T-helper 17 cell (primary cell): ENCODE data around the gene GLE1. TPM values are rescaled to one million over a fixed set of nuclear protein-coding genes. Genes with fewer than 3 reads are reported as not detected.
"Not testable (repeated sequence)": the region's sequence is repeated elsewhere in the genome, so short reads cannot be mapped to it uniquely, and the experiment has no call there.

Experiments
- ATAC-seq: fragments of 150-1000 bp; cut with Tn5 transposase; 2 replicates; pipeline ENCODE4 v1.10.0; 2021; ENCODE audit warnings: mild to moderate bottlenecking, moderate library complexity
- DNase-seq, 3 donors: peaks; one replicate each; pipeline versions ENCODE4 v3.0.0 to v3.0.0-alpha.2; 2020 to 2021
- H3K9me3 ChIP-seq: one replicate; pipeline ENCODE4 v1.7.0; 2013; ENCODE audit warnings: low read length, mild to moderate bottlenecking; ENCODE audit not compliant: control insufficient read depth, poor library complexity, severe bottlenecking
- H3K27ac Mint-ChIP-seq: one replicate; pipeline ENCODE4 v1.8.0; 2022; ENCODE audit warnings: mild to moderate bottlenecking, moderate library complexity, mixed read lengths
- H3K27me3 Mint-ChIP-seq: one replicate; pipeline ENCODE4 v1.8.0; 2022; ENCODE audit warnings: mixed read lengths
- H3K36me3 Mint-ChIP-seq: one replicate; pipeline ENCODE4 v1.8.0; 2022; ENCODE audit warnings: low read depth, mixed read lengths
- H3K4me1 Mint-ChIP-seq: one replicate; pipeline ENCODE4 v1.8.0; 2022; ENCODE audit warnings: mild to moderate bottlenecking, mixed read lengths
- H3K4me3 Mint-ChIP-seq: one replicate; pipeline ENCODE4 v1.8.0; 2022; ENCODE audit warnings: mild to moderate bottlenecking, moderate library complexity, mixed read lengths
- total RNA-seq, 4 donors: library from RNA in 2 of 4; stranded (reverse) in 2 of 4; gene quantifications; one replicate each; pipeline ENCODE4 v1.2.3 and lab custom pipeline; 2022 to 2026

Gene GLE1
- total RNA-seq, 2 donors from 2014 or later = 14.4 to 16.2 TPM

- no peaks in the 10 kb centered on the region for H3K27me3 Mint-ChIP-seq
- H3K4me1 Mint-ChIP-seq = peaks cover 2% of the 10 kb centered on the region
Observed at GRCh38 chr9:128484686-128485413, 19.7 kb upstream of the GLE1 start.

GRCh38 chr9:128485414-128485855, 19.1 kb upstream of the GLE1 start:
- no peak overlapping the region for H3K4me3 Mint-ChIP-seq
- no peak for DNase-seq
- peaks cover 2% of the 10 kb centered on the region for H3K4me1 Mint-ChIP-seq
- no peak for ATAC-seq
- H3K36me3 Mint-ChIP-seq = peaks cover 4% of the 10 kb centered on the region
- H3K27ac Mint-ChIP-seq = peak overlapping the region; percentile 65
- no peaks in the 10 kb centered on the region for H3K9me3 ChIP-seq
- no peaks in the 10 kb centered on the region for H3K27me3 Mint-ChIP-seq

More at GRCh38 chr9:128484686-128485413, 19.7 kb upstream of the GLE1 start:
- H3K9me3 ChIP-seq = no peaks in the 10 kb centered on the region
- H3K4me3 Mint-ChIP-seq = no peak overlapping the region
- H3K36me3 Mint-ChIP-seq = peaks cover 4% of the 10 kb centered on the region
- H3K27ac Mint-ChIP-seq = peak overlapping the region; percentile 65
- ATAC-seq = no peak
- DNase-seq = no peak

- Mint-ChIP-seq H3K27ac (peak overlapping the region; percentile 49), H3K36me3 (peaks cover 4% of the 10 kb centered on the region)
- no peak for ATAC-seq
Observed at GRCh38 chr9:128486201-128486600, 18.3 kb upstream of the GLE1 start.

GRCh38 chr9:128493424-128493823, 11.1 kb upstream of the GLE1 start:
- H3K4me1 Mint-ChIP-seq = peaks cover 2% of the 10 kb centered on the region
- no peak for ATAC-seq
- peak overlapping the region; percentile 81 for H3K27ac Mint-ChIP-seq

More at GRCh38 chr9:128486201-128486600, 18.3 kb upstream of the GLE1 start:
- no peak for DNase-seq
- H3K4me3 Mint-ChIP-seq = no peak overlapping the region
- peaks cover 2% of the 10 kb centered on the region for H3K4me1 Mint-ChIP-seq
- H3K27me3 Mint-ChIP-seq = no peaks in the 10 kb centered on the region
- no peaks in the 10 kb centered on the region for H3K9me3 ChIP-seq

DNA sequence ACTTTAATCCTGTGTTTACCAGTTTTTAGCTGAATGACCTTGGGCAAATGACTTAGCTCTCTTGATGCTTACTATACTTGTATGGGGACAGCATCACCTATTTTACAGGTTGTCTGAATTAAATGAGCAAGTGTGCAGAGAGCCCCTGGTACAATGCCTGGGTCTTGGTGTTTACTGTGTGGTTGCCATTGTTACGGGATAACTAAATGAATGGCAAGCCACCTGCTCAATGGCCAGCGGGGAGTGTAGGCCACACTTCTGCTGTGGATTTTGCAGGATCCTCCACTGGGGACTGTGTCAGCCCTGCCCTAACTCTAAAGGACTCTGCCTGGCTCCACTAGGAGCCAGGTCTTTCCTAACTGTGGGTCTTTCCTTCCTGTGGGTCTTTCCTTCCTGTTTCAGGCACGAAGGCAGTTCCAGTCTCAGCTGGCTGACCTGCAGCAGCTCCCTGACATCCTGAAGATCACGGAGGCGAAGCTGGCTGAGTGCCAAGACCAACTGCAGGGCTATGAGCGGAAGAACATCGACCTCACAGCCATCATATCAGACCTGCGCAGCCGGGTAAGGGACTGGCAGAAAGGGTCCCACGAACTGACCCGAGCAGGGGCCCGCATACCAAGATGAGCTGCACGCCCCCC, 10.3 kb upstream of the GLE1 start:
- ATAC-seq (no peak), DNase-seq (no peak)
- peaks cover 5% of the 10 kb centered on the region for H3K36me3 Mint-ChIP-seq
- H3K27me3 Mint-ChIP-seq = no peaks in the 10 kb centered on the region
- no peaks in the 10 kb centered on the region for H3K9me3 ChIP-seq
- H3K4me1 Mint-ChIP-seq = peaks cover 2% of the 10 kb centered on the region
- no peak overlapping the region for H3K4me3 Mint-ChIP-seq
- H3K27ac Mint-ChIP-seq = peak overlapping the region; percentile 81

More at GRCh38 chr9:128493424-128493823, 11.1 kb upstream of the GLE1 start:
- no peaks in the 10 kb centered on the region for H3K27me3 Mint-ChIP-seq
- no peak overlapping the region for H3K4me3 Mint-ChIP-seq
- no peaks in the 10 kb centered on the region for H3K9me3 ChIP-seq
- H3K36me3 Mint-ChIP-seq = peaks cover 5% of the 10 kb centered on the region
- no peak for DNase-seq

- H3K4me3 Mint-ChIP-seq = no peak overlapping the region
- no peaks in the 10 kb centered on the region for H3K27me3 Mint-ChIP-seq
- H3K36me3 Mint-ChIP-seq = peaks cover 5% of the 10 kb centered on the region
- H3K9me3 ChIP-seq = no peaks in the 10 kb centered on the region
- peaks cover 2% of the 10 kb centered on the region for H3K4me1 Mint-ChIP-seq
- ATAC-seq = no peak
- no peak for DNase-seq
- H3K27ac Mint-ChIP-seq = no peak overlapping the region
Observed at GRCh38 chr9:128494746-128495129, 9.8 kb upstream of the GLE1 start.

DNA sequence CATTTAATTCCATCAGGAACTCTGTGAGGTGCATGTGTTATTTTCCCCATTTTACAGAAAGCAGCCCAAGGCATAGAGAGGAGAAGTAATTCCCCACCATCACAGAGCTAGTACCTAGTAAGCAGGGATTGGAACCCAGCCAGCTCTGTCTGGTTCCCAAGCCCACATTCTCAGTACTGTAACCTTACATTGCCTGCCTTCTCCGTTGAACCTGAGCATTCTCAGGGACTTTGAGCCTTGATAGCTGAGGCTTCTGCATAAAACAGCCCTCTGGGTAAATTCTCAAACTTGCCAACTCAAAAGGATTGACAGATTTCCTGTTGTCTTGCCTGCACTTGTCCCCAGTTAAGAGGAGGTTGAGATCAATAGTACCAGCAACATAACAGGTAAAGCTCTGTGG, 9.2 kb upstream of the GLE1 start:
- Mint-ChIP-seq H3K4me1 (peaks cover 2% of the 10 kb centered on the region), H3K4me3 (no peak overlapping the region), H3K36me3 (peaks cover 8% of the 10 kb centered on the region), H3K27ac (peak overlapping the region; percentile 27), H3K27me3 (no peaks in the 10 kb centered on the region)
- no peaks in the 10 kb centered on the region for H3K9me3 ChIP-seq
- no peak for DNase-seq
- ATAC-seq = no peak

DNA sequence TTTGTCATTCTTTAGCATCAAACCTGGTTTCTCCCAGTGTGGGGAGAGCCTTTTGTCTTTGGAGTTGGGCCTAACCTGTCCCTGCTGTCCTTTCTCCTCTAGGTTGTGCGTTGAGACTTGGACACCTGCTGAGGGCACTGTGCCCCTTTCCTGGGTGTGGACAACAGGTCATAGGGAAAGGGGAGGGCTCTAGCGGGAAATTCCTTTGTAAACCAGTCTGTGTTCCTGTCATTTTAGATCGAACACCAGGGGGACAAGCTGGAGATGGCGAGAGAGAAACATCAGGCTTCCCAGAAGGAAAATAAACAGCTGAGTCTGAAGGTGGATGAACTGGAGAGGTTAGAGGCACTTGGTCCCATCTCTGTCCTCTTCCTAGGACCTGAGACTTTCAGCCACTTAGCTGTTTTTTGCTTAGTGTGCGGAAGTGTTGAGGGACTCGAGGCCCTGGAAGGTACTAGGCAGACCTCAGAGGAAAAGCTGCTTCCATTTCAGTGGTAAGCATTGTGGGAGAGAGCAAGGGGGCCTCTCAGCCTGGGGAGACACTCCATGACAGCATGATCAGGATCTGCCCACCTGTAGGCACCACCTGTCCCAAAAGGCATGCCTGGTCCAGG, 8.6 kb upstream of the GLE1 start:
- Mint-ChIP-seq H3K4me1 (peaks cover 2% of the 10 kb centered on the region), H3K4me3 (no peak overlapping the region), H3K36me3 (peaks cover 8% of the 10 kb centered on the region), H3K27ac (peak overlapping the region; percentile 27), H3K27me3 (no peaks in the 10 kb centered on the region)
- no peaks in the 10 kb centered on the region for H3K9me3 ChIP-seq
- ATAC-seq (no peak), DNase-seq (no peak)

- no peaks in the 10 kb centered on the region for H3K9me3 ChIP-seq
- Mint-ChIP-seq H3K27ac (no peak overlapping the region), H3K36me3 (peaks cover 3% of the 10 kb centered on the region), H3K27me3 (no peaks in the 10 kb centered on the region), H3K4me1 (no peaks in the 10 kb centered on the region), H3K4me3 (no peak overlapping the region)
- ATAC-seq = no peak
- no peak for DNase-seq
Observed at GRCh38 chr9:128497824-128498610, 6.5 kb upstream of the GLE1 start.

- ATAC-seq (no peak), DNase-seq (no peak)
- peaks cover 3% of the 10 kb centered on the region for H3K4me1 Mint-ChIP-seq
- no peaks in the 10 kb centered on the region for H3K9me3 ChIP-seq
- H3K27ac Mint-ChIP-seq = no peak overlapping the region
- peaks cover 3% of the 10 kb centered on the region for H3K36me3 Mint-ChIP-seq
- H3K27me3 Mint-ChIP-seq = no peaks in the 10 kb centered on the region
- H3K4me3 Mint-ChIP-seq = no peak overlapping the region
Observed at GRCh38 chr9:128498911-128499310, 5.6 kb upstream of the GLE1 start.

- DNase-seq (no peak), ATAC-seq (no peak)
- no peaks in the 10 kb centered on the region for H3K27me3 Mint-ChIP-seq
- H3K36me3 Mint-ChIP-seq = peaks cover 3% of the 10 kb centered on the region
- H3K4me1 Mint-ChIP-seq = peaks cover 6% of the 10 kb centered on the region
- no peaks in the 10 kb centered on the region for H3K9me3 ChIP-seq
- no peak overlapping the region for H3K4me3 Mint-ChIP-seq
- no peak overlapping the region for H3K27ac Mint-ChIP-seq
Observed at GRCh38 chr9:128499920-128500319, 4.6 kb upstream of the GLE1 start.

DNA sequence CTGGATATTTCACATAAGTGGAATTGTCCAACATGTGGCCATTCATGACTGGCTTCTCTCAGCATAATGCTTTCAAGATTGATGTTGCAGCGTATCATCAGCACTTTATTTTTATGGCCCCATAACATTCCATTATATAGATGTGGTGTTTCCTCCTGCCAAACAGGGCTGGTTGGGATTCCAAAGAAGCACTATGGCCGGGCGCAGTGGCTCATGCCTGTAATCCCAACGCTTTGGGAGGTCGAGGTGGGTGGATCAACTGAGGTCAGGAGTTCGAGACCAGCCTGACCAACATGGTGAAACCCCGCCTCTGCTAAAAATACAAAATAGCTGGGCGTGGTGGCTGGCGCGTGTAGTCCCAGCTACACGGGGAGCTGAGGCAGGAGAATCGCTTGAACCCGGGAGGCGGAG, 1.1 kb upstream of the GLE1 start:
- ATAC-seq, H3K27me3 Mint-ChIP-seq, H3K9me3 ChIP-seq, H3K27ac Mint-ChIP-seq, H3K36me3 Mint-ChIP-seq, DNase-seq: not testable (repeated sequence)
- Mint-ChIP-seq H3K4me1 (peaks cover 13% of the 10 kb centered on the region), H3K4me3 (peak overlapping the region; percentile 49)

DNA sequence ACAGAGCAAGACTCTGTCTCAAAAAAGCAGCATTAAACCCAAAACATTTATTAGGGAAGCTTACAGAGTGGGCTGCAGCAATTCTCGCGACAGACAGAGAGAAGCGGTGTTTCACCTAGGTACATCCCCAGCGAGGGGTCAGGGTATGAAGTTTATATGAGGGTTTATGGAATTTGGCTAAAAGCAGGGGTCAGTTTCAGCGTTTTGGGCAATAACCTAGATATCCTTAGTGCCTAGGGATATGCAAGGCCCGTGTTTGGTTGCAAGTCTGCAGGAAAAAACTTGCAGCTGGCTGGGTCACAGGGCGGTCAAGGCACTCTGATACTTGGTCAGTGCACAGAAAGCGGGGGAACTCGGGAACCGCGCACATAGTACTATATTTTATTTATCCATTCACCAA, 649 bp upstream of the GLE1 start:
- H3K36me3 Mint-ChIP-seq = peaks cover 3% of the 10 kb centered on the region
- peak overlapping the region; percentile 49 for H3K4me3 Mint-ChIP-seq
- H3K4me1 Mint-ChIP-seq = peaks cover 17% of the 10 kb centered on the region
- H3K27ac Mint-ChIP-seq = no peak overlapping the region
- no peaks in the 10 kb centered on the region for H3K9me3 ChIP-seq
- DNase-seq (no peak), ATAC-seq (no peak)
- no peaks in the 10 kb centered on the region for H3K27me3 Mint-ChIP-seq
